Cerebellar cortex (tissue), 1 donor: Measurements from ENCODE around the gene GSE1.
"Not testable (repeated sequence)": the region's sequence is repeated elsewhere in the genome, so short reads cannot be mapped to it uniquely, and the experiment has no call there.

Source experiments
- DNase-seq: peaks from one replicate; pipeline ENCODE4 v3.0.0-alpha.2; 2015; ENCODE audit warnings: low spot score

GSE1 gene

GRCh38 chr16:85591381-85591780, 21.7 kb upstream of the GSE1 start:
- no peak for DNase-seq

GRCh38 chr16:85592277-85592676, 20.8 kb upstream of the GSE1 start:
- DNase-seq, result not testable (repeated sequence)

DNA sequence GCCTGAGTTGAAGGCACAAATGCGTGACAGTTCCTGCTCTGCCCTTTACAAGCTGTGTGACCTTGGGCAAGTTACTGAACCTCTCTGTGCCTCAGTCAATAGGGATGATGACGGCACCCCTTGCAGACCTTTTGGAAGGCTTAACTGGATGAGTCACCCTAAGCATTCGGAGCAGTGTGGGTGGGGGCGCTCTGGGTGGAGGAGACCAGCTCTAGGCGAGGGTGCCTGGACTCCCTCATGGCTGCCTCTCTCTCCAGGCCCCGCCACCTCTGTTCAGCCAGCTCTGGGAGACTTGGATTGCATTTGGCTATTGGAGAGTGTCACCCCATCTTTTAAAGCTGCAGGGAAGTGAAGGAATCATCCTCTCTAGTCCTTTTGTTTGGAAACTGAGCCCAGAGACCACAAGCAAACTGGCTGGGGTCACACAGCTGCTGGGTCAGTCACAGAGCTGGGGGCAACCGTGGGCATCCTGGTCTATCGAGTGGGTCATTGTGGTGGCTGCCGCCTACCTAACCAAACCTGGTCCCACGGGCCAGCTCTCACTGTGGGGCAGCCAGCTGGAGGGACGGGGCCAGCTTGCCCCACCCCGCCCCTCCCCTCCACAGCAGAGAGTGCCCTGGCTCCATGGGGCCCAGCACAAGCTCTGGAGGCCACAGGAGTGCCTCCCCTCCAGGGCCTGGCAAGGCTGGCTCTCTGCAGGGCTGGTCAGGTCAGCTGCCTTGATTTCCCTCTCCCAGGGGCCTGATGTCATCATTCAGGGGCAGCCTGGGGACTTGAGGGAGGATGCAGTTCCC, 20.2 kb upstream of the GSE1 start:
- DNase-seq, result no peak

DNA sequence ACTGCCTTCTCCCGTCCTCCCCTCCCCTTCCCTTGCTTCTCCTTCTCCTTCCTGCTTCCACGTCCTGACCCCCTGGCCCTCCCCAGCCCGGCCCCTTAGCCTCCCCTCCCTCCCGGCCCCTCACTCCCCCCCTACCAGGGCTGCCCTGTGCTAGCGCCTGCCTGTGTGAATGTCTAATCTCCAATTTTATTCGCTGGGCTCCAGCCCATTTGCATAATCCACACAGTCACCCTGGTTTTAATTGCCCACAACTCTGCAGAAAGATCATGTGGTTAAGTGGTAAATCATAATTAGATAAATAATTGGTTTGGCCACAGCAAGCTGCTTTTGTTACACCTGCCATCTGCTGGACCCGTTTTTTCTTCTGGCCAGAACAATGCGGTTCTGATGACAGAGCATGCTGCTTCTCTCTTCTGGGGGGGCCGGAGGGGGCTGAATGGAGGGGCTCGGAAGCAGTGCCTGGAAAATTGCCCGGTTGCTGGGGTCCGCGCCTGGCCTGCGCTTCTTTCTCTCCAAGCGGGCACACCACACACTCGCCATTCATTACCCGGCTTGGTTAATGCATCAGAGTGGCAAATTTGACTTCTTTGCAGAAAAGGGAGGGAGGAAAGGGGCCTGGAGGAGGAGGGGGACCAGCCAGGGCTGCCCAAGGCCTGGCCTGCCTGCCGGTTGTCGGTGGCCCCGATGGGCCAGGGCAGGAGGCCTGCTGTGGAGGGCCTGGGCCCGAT, 19.5 kb upstream of the GSE1 start:
- peak; percentile 91 for DNase-seq

GRCh38 chr16:85594273-85594977, 18.7 kb upstream of the GSE1 start:
- no peak for DNase-seq

GRCh38 chr16:85594978-85595661, 18.0 kb upstream of the GSE1 start:
- no peak for DNase-seq

GRCh38 chr16:85595812-85596502, 17.2 kb upstream of the GSE1 start:
- DNase-seq, result no peak

DNA sequence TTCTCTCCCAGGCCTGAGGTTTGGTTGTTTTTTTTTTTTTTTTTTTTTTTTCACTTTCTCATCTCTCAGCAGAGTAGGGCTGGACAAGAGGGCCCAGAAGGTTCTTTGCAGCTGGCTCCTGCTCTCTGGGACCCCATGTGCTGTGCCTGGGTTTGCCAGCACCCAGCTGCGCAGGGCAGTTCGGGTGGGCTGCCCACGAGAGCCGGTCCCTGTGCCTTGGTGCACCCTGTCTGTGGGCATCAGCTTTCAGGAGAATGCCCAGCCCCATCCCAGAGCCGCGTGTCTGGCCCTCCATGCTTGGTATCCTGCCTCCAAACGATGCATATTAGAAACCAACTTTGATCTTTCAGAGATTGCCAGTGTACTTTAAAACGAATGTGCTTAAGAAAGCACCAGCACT, 15.0 kb upstream of the GSE1 start:
- no peak for DNase-seq

GRCh38 chr16:85600078-85600477, 13.0 kb upstream of the GSE1 start:
- DNase-seq, result no peak

DNA sequence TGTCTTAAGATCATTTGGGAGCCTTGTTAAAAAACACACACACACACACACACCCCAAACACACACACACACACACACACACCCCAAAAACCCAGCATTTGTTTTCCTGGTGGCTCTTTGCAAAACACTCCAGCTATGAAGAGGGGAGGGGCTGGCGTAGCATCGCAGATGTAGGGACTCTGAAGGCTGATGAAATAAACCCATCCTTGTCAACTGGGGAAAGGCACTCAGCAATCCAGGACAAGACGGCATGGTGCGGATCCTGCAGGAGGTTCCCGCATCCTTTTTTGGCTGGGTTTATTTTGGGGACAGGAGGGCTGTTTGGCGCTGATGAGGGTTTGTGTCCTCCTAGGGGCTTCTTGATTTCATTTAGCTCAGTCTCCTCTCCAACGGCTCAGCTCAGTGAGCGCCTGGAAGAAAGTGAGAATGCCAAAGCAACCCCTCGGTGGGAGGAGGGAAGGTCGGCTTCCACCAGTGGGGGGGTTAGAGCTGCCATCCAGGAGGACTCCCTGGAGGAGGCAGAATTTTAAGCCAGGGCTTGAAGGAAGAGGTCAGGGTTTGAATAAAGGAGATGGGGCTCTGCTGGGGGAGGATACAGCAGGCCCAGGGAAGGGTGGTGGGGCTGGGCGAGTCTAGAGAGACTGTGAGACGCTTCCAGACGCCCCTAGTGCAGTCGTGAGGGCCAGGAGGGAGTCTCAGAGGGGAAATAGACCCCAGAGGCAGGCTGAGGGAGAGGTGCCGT, 12.4 kb upstream of the GSE1 start:
- DNase-seq, result no peak

GRCh38 chr16:85601272-85601639, 11.9 kb upstream of the GSE1 start:
- DNase-seq, result no peak

DNA sequence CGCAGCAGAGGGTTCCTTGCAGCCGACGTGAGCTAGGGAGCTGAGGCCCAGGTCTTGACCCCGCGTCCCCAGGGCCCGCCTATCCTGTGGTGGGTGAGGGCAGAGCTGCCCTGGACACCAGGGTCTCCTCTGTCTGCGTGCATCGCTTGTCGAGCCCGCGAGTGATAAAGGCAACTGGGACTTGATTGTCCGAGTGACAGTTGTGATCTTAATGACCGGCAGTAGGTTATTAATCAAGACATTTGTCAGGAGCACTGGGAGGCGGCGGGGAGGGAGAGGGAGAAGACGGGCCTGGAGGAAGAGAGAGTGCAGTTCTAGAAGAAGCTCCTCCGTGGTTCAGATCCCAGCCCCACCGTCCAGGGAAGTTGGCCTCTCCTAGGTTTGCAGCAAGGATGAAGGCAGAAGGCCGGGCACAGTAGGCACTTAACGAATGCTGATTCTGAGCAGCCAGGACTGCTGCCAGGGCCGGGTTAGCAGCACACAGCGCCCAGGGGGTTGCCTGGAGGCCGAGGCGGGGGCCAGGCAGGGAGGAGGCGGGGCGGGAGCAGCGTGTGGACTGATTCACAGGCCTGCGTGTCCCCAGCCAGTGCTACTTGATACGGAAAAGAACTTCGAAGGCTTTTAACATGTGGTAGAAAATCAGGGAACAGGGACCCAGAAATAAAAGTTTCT, 11.3 kb upstream of the GSE1 start:
- peak; percentile 82 for DNase-seq

DNA sequence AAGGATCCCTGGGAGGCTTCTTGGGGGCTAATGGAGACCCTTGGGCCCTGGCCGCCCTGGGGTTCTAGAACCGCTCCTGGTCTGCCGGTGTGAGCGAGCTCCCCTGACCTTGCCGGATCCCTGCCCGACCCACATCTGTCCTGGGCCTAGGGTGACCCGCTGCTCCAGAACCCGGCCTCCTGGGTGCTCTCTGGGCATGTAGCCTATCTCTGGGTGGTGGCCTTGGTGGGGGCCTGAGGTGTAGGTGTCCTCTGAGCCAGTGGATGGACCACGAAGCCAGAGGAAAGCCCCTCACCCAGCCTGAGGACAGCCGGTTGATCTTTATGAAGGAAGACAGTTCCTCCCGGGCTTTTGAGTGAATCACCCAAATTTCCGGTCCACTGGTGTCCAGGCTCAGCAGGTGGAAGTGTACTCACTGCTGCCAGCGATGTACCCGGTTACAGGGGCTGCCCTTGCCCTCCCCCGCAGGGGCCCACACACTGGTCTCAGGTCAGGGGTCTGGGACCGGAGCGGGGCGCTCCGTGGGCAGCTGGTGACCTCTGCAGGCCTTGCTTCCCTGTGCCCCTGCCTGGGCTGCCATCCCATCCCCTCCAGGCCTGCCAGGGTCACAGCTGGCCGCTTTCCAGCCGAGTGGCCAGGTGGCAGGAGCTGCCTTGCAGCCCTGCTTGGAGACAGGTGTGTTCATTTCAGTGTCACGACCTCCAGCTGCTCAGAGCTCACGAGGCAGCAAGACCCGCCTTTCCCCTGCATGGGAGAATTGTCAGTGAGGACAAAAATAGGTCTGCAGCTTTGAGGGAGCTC, 10.5 kb upstream of the GSE1 start:
- no peak for DNase-seq

DNA sequence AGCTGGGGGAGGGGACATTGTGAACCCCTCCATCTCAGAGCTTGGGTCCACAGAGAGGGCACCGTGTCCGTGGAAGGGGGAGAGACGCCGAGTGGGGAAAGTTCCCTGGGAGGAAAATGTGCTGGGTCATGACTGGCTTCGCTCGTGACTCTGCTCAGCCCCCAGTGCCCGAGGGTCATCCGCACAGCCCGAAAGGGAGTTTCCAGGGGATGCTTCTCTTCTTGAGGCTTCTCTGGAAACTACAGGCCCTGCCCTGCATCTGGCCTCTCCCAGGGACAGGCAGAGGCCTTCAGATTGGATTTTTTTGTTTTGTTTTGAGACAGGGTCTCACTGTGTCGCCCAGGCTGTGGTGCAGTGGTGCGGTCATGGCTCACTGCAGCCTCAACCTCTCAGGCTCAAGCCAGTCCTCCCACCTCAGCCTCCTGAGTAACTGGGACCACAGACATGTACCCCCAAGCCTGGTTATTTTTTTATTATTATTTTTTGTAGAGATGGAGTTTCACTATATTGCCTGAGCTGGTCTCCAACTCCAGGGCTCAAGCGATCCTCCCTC, 9.8 kb upstream of the GSE1 start:
- DNase-seq, result no peak

GRCh38 chr16:85604145-85604705, 8.9 kb upstream of the GSE1 start:
- DNase-seq, result no peak

DNA sequence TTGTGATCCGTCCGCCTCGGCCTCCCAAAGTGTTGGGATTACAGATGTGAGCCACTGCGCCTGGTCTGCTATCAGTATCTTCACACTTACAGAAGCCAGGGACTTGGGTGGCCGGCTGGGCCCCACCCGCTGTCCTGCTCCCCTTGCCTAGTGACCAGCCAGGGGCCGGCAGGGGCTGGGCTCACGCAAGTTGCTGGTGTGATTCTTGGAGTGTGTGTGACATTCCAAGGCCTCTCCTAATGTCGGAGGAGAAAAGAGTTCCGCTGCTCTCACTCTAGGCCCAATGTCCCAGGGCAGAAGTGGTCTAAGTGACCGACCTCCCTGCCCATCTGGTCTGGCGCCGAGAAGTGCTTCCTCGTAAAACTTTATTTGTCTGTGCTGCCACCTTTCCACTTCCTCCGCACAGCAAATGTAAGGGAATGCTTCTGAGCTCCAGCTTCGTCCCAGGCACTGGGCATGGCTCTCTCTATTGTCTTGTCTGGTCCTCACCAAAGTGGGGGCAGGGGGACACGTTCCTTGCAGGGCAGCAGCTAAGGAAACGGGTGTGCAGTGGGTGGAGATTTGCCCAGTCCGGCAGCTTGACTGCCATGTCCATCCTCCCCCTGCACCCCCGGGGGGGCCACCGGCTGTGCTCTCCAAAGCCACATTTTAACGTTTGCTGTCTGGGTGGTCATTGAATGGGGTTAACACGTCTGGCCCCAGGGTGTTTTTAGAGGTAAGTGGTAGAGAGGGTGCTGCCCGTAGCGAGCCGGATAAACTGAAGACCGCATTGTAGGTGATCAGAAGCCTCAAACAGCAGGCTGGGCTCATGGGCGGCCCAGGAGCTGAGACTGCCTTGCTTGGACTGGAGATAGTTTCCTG, 7.8 kb upstream of the GSE1 start:
- DNase-seq, result no peak

DNA sequence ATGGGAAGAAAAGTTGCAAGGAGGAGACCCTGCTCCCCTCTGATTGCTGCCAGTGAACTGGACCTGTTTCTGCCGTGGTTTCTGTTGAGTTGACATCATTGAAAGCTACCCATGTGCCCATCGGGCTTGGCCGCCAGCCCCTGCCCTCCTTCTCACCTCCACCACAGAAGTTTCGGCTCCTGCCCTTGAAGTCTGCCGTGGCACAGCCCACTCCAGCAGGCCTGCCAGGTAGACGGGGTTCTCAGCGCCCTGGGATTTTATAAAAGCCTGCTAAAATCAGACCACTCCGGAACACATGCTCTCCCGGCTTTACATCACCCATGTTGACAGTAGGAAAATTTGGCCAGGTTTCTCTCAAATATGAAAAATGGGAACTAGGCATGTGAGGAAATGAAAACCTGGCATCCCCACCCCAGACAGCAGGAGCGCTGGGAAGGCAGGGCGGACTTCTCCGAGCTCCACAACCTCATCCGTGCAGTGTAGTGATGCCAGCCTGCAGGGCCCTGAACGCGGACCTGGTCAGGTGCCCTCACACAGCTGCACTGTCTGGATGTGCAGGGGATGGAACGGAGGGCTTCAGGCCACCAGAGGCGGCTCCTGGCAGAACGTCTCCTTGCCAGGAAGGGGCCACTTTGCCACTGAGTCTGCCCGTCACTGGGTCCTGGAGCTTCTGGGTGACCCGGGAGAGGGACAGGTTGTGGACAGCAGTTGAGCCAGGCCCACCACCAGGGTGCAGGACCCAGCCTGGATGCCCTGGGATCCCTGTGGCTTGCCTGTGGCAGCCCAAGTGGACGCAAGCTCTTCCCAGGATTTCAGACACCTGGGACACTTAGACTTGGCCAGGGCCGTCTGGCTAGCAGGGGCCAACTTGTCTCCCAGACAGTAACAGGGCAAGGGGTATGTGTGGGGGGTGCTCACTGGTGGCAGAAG, 6.9 kb upstream of the GSE1 start:
- DNase-seq, result peak; percentile 81
